Activated T-cell treated with anti-CD3 and anti-CD28 coated beads, Interleukin-2, amount 50 U/mL, for 24 hours (primary cell): ENCODE results near the gene EXD3.
"Not testable (repeated sequence)": the region's sequence is repeated elsewhere in the genome, so short reads cannot be mapped to it uniquely, and the experiment has no call there.

Experiments
- DNase-seq: peaks from one replicate; pipeline ENCODE4 v3.0.0-alpha.2; 2020
- H3K27ac Mint-ChIP-seq: 2 replicates; pipeline ENCODE4 v1.8.0; 2020; ENCODE audit warnings: mild to moderate bottlenecking, mixed read lengths
- H3K27me3 Mint-ChIP-seq: 2 replicates; pipeline ENCODE4 v1.8.0; 2020; ENCODE audit warnings: mixed read lengths
- H3K36me3 Mint-ChIP-seq: 2 replicates; pipeline ENCODE4 v1.8.0; 2020; ENCODE audit warnings: low read depth, mixed read lengths
- H3K4me1 Mint-ChIP-seq: 2 replicates; pipeline ENCODE4 v1.8.0; 2020; ENCODE audit warnings: low read depth, mixed read lengths
- H3K4me3 Mint-ChIP-seq: 2 replicates; pipeline ENCODE4 v1.8.0; 2020; ENCODE audit warnings: mild to moderate bottlenecking, moderate library complexity, mixed read lengths
- H3K9me3 Mint-ChIP-seq: 2 replicates; pipeline ENCODE4 v1.8.0; 2020; ENCODE audit warnings: mixed read lengths

EXD3 gene

GRCh38 chr9:137422604-137423513 lies at the start of gene EXD3, which contains the start of gene NOXA1:
Gene EXD3 (minus strand): TSS chr9:137423162. CDS start chr9:137395357, 27,805 bp downstream.
Gene NOXA1 (plus strand): TSS chr9:137423393. CDS start chr9:137423530, 137 bp downstream.
- peak; percentile 98 for DNase-seq
- Mint-ChIP-seq H3K9me3 (no peaks in the 10 kb centered on the region), H3K4me3 (peak within 1 kb of the TSS; percentile 86), H3K36me3 (peaks cover 14% of the 10 kb centered on the region), H3K4me1 (peaks cover 19% of the 10 kb centered on the region), H3K27ac (peak within 1 kb of the TSS; percentile 70), H3K27me3 (no peaks in the 10 kb centered on the region)

DNA sequence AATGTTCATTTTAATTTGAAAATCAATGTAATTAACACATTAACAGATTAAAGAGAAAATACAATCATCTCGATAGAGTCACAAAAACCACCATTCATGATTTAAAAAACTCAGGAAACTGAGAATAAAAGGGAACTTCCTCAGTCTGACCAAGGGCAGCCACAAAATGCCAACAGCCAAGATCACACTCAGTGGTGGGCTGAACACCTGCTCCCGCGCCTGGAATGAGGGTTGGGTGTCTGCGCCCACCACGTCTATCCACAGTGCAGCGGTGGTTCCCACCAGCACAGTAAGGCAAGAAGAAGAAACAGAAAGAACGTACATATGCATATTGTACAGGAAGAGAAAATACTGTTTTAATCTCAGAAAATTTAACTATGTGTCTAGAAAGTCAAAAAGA lies 47.8 kb upstream of the EXD3 start:
- H3K4me1 Mint-ChIP-seq = peaks cover 5% of the 10 kb centered on the region
- H3K36me3 Mint-ChIP-seq = peaks cover 9% of the 10 kb centered on the region
- H3K27ac Mint-ChIP-seq = no peak overlapping the region
- no peak overlapping the region for H3K4me3 Mint-ChIP-seq
- no peaks in the 10 kb centered on the region for H3K27me3 Mint-ChIP-seq
- peaks cover 16% of the 10 kb centered on the region for H3K9me3 Mint-ChIP-seq
- DNase-seq = no peak

DNA sequence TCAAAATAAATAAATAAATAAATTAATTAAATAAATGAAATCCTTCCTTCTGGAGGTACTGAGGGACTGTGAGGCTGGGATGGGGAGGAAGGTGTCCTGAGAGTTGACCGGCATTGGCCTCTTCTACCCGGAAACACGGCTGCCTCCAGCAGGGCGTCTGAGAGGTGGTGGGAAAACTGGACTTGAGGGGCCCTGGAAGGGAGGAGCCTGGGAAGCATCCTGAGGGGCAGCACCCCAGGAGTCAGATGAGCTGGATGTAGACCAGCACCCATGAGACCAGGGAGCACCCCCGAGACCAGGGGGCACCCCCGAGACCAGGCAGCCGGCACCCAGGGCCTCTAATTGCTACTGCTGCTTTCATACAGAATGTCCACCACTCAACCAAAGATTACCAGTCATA lies 44.9 kb upstream of the EXD3 start:
- no peak overlapping the region for H3K27ac Mint-ChIP-seq
- no peak for DNase-seq
- H3K4me1 Mint-ChIP-seq = peaks cover 7% of the 10 kb centered on the region
- H3K36me3 Mint-ChIP-seq = no peaks in the 10 kb centered on the region
- no peak overlapping the region for H3K4me3 Mint-ChIP-seq
- H3K27me3 Mint-ChIP-seq = no peaks in the 10 kb centered on the region
- peaks cover 2% of the 10 kb centered on the region for H3K9me3 Mint-ChIP-seq

DNA sequence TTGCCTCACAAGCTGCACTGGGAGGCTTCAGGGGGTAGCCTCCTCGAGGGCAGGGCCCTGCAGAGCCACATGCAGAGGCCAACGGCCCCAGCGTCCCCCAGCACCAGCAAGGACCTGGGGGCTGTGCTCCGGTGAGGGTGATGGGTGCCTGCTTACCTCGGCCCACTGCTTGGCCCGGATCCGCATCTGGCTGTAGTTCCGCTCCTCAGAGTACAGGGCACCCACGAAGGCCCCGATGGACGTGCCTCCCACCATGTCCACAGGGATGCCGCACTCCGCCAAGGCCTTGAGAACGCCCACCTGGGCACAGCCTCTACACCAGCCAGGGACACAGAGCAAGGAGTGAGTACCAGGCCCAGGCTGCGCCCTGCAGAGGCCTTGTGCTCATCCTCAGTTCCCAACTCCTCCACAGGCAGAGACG lies 44.2 kb upstream of the EXD3 start:
- no peak overlapping the region for H3K4me3 Mint-ChIP-seq
- H3K9me3 Mint-ChIP-seq = no peaks in the 10 kb centered on the region
- no peak overlapping the region for H3K27ac Mint-ChIP-seq
- peaks cover 8% of the 10 kb centered on the region for H3K4me1 Mint-ChIP-seq
- no peak for DNase-seq
- no peaks in the 10 kb centered on the region for H3K36me3 Mint-ChIP-seq
- H3K27me3 Mint-ChIP-seq = no peaks in the 10 kb centered on the region

DNA sequence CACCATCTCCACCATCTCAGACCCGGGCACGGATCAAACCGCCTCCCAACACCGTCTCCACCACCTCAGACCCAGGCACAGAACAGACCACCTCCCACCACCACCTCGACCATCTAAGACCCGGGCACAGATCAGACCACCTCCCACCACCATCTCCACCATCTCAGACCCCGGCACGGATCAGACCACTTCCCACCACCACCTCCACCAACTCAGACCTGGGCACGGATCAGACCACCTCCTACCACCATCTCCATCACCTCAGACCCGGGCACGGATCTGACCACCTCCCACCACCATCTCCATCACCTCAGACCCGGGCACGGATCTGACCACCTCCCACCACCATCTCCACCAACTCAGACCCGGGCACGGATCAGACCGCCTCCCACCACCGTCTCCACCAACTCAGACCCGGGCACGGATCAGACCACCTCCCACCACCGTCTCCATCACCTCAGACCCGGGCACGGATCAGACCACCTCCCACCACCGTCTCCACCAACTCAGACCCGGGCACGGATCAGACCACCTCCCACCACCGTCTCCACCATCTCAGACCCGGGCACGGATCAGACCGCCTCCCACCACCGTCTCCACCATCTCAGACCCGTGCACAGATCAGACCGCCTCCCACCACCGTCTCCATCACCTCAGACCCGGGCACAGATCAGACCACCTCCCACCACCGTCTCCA lies 43.6 kb upstream of the EXD3 start:
- not testable (repeated sequence) for H3K36me3 Mint-ChIP-seq, H3K4me3 Mint-ChIP-seq, H3K27ac Mint-ChIP-seq, H3K9me3 Mint-ChIP-seq, H3K27me3 Mint-ChIP-seq, DNase-seq
- H3K4me1 Mint-ChIP-seq = peaks cover 15% of the 10 kb centered on the region

GRCh38 chr9:137465720-137466388 lies 42.9 kb upstream of the EXD3 start:
- Mint-ChIP-seq H3K27ac (no peak overlapping the region), H3K9me3 (no peaks in the 10 kb centered on the region), H3K36me3 (no peaks in the 10 kb centered on the region), H3K4me3 (no peak overlapping the region), H3K27me3 (no peaks in the 10 kb centered on the region), H3K4me1 (peaks cover 19% of the 10 kb centered on the region)
- DNase-seq = no peak

DNA sequence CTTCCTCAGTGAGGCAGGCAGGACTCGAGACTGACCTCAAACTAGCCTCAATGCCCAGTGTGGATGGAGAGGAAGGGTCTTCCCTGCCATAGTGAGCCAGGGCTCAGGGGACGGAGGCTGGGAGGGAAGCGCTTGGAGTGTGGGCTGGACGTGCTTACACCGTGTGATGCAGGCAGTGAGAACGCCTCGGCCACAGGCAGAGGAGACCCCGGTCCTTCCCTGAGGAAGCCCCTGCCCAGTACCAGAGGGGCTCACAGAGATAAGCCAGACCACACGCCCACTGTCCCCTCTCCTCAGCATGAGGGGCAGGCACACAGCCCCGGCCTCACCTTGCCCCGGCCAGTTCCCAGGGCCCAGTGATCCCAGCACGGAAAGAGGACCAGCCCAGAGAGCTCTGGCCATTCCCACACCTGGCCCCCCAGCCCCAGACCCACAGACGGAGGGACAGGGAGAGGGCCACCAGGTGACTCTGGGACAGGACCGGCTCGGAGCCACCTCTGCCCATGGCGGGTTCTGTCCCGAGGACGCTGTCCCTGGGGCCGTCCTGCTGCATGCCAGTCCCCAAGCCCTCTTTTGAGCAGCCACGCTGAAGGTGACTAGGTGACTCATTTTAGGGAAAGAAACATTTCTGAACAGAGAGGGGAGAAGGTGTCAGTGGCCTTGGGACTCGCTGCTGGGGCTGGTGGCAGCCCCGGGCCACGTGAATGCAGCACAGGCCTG lies 42.2 kb upstream of the EXD3 start:
- no peaks in the 10 kb centered on the region for H3K36me3 Mint-ChIP-seq
- H3K27me3 Mint-ChIP-seq = no peaks in the 10 kb centered on the region
- peaks cover 20% of the 10 kb centered on the region for H3K4me1 Mint-ChIP-seq
- no peak for DNase-seq
- H3K9me3 Mint-ChIP-seq = no peaks in the 10 kb centered on the region
- H3K27ac Mint-ChIP-seq = no peak overlapping the region
- H3K4me3 Mint-ChIP-seq = no peak overlapping the region

- Mint-ChIP-seq H3K4me1 (peaks cover 24% of the 10 kb centered on the region), H3K9me3 (no peaks in the 10 kb centered on the region), H3K36me3 (no peaks in the 10 kb centered on the region), H3K27ac (no peak overlapping the region), H3K4me3 (no peak overlapping the region), H3K27me3 (no peaks in the 10 kb centered on the region)
- no peak for DNase-seq
Observed at GRCh38 chr9:137464291-137464999, 41.5 kb upstream of the EXD3 start.

DNA sequence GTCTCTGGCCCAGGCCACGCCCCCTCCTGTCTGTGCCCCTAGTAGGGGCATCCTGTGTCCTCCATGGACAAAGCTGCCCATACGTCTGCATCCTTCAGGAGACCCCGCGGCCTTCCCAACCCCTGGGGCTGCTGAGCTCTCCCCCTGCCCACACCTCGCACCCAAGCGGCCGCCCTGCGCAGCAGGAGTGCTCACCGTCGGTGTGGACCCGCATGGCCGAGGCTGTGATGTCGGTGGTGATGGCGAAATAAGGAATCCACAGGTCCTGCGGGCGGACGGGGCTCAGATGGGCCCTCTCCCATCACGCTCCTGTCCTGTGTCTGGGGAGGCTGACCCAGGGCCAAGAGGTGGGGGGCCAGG lies 40.9 kb upstream of the EXD3 start:
- Mint-ChIP-seq H3K27ac (no peak overlapping the region), H3K4me1 (peaks cover 26% of the 10 kb centered on the region), H3K36me3 (no peaks in the 10 kb centered on the region), H3K27me3 (no peaks in the 10 kb centered on the region), H3K9me3 (no peaks in the 10 kb centered on the region), H3K4me3 (no peak overlapping the region)
- DNase-seq = no peak

DNA sequence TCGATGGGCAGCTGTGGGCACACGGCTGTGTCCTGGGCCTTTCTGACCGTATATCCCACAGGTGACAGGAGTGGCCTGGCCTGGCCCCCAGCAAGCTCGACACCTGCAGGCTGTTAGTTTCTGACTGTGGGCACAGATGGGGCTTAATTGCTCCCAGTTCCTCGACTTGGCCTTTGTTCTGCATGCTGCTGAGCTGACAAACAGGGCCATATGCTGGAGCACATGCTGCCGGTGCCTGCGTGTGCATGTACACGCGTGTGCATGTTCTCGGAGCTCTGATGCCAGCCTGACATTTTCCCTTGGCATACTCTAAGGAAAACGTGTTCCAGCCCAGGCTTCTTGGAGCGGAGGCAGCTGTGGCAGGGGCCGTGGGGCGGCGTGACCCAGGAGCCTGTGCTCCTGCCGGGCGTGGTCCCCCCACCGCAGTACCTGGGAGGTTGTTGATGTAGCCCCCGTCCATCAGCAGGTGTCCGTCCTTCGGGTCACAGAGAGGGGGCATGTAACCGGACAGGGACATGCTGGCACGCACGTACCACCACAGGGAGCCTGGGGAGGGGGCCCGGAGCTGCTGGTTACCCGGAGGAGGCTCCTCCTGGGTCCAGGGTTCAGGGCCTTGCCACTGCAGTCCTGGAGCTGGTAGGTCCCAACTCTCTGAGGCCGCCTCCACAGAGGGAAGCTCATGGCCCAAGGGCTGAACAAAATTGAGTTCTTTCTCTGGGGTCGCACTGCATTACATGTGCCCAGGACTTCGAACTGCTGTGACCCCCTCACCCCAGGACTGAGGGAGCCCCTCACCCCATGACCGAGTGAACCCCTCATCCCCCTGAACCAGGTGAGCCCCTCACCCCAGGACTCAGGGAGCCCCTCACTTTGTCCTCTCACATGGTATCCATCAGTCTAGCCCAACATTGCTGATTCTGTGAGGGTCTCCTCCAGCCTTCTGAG lies 40.3 kb upstream of the EXD3 start:
- Mint-ChIP-seq H3K4me1 (peaks cover 26% of the 10 kb centered on the region), H3K36me3 (no peaks in the 10 kb centered on the region), H3K9me3 (no peaks in the 10 kb centered on the region), H3K27me3 (no peaks in the 10 kb centered on the region), H3K4me3 (peak overlapping the region; percentile 12), H3K27ac (no peak overlapping the region)
- DNase-seq = no peak

GRCh38 chr9:137462396-137462985 lies 39.5 kb upstream of the EXD3 start:
- no peaks in the 10 kb centered on the region for H3K36me3 Mint-ChIP-seq
- no peaks in the 10 kb centered on the region for H3K9me3 Mint-ChIP-seq
- no peaks in the 10 kb centered on the region for H3K27me3 Mint-ChIP-seq

DNA sequence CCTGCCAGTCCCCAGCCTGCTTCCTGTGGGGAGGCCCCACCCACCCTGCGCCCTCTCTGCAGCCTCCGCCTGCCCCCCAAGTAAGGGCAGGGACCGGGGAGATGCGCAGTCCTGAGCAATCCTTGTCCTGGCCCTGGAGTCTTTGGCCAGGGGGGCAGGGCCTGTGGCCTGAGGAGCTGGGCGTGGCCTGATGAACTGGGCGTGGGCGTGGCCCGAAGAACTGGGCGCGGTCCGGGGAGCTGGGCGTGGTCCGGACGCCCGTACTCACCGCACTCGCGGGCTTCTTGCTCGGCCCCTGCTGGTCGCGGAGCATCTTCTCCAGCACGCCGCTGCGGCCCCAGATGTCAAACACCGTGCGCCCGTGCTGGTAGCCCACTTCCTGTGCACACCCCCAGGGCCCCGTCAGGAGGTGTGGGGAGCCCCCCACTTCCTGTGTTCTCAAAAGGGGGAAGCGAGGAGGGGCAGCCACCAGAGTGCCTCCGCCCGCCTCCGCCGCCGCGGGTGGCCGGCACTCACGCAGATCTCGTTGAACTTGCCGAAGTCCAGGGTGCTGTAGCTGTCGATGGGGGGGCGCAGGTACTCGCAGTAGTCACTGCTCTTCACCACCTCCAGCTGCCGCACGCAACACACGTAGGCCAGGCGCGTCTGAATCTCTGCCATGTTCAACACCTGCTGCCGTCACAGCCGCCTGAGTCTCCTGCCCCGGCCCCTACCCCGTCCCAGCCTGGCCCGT lies 38.9 kb upstream of the EXD3 start:
- Mint-ChIP-seq H3K27ac (peak overlapping the region; percentile 89), H3K9me3 (no peaks in the 10 kb centered on the region), H3K27me3 (no peaks in the 10 kb centered on the region), H3K4me3 (peak overlapping the region; percentile 75), H3K36me3 (peaks cover 5% of the 10 kb centered on the region), H3K4me1 (peaks cover 30% of the 10 kb centered on the region)
- peak; percentile 85 for DNase-seq

More at GRCh38 chr9:137462396-137462985, 39.5 kb upstream of the EXD3 start:
- DNase-seq = no peak
- no peak overlapping the region for H3K27ac Mint-ChIP-seq
- peaks cover 28% of the 10 kb centered on the region for H3K4me1 Mint-ChIP-seq
- H3K4me3 Mint-ChIP-seq = peak overlapping the region; percentile 75
